GM12878 (cell line): ENCODE results near the gene RMI2. TPM values are rescaled to one million over a fixed set of nuclear protein-coding genes. Genes with fewer than 3 reads are reported as not detected.
A peak's percentile ranks its signal among the peaks of the same experiment; 100 is the strongest.

Source experiments
- ATF7 ChIP-seq: fragments of 450-650 bp; IDR thresholded peaks from 2 replicates; pipeline ENCODE4 v1.6.1; 2016; ENCODE audit warnings: low read depth, mild to moderate bottlenecking
- BHLHE40 ChIP-seq, 2 experiments: fragments of 450-650 bp in 1 of 2; IDR thresholded peaks; 2 replicates each; pipeline ENCODE4 v1.6.1; 2011 to 2017; ENCODE audit warnings: low read depth in 2 of 2, borderline replicate concordance in 1 of 2, improper control_type of control experiment in 1 of 2, low read length in 1 of 2, mild to moderate bottlenecking in 1 of 2
- CBX5 ChIP-seq: sonication (generic); IDR thresholded peaks from 2 replicates; pipeline ENCODE4 v1.6.1; 2016; ENCODE audit warnings: low read depth, moderate library complexity, mild to moderate bottlenecking, inconsistent platforms
- CEBPB ChIP-seq, 2 experiments: fragments of 150-350 bp in 1 of 2; IDR thresholded peaks; 2 replicates each; pipeline ENCODE4 v1.6.1; 2012 to 2014; ENCODE audit warnings: low read depth in 2 of 2, low read length in 2 of 2, borderline replicate concordance in 1 of 2, inconsistent platforms in 1 of 2
- EED ChIP-seq: sonication (generic); IDR thresholded peaks from 2 replicates; pipeline ENCODE4 v1.6.1; 2016; ENCODE audit warnings: antibody characterized with exemption, low read depth
- EZH2 ChIP-seq: IDR thresholded peaks from 2 replicates; pipeline ENCODE4 v1.6.1; 2012; ENCODE audit warnings: low read depth, mild to moderate bottlenecking, control low read depth, inconsistent platforms, low read length, borderline replicate concordance; ENCODE audit not compliant: control insufficient read depth
- GATAD2B ChIP-seq: fragments of 450-650 bp; conservative IDR thresholded peaks from 2 replicates; pipeline ENCODE4 v1.6.1; 2017; ENCODE audit warnings: low read depth, mild to moderate bottlenecking, moderate library complexity
- IKZF2 ChIP-seq, 2 experiments: fragments of 450-650 bp; IDR thresholded peaks; 2 replicates each; pipeline ENCODE4 v1.6.1; 2017; ENCODE audit warnings: mild to moderate bottlenecking in 2 of 2, moderate library complexity in 2 of 2
- NRF1 ChIP-seq: conservative IDR thresholded peaks from 2 replicates; pipeline ENCODE4 v1.6.1; 2011; ENCODE audit warnings: mild to moderate bottlenecking, low read depth, low read length, improper control_type of control experiment
- POLR2A ChIP-seq: IDR thresholded peaks from 2 replicates; pipeline ENCODE4 v1.6.1; 2011; ENCODE audit warnings: low read depth, mild to moderate bottlenecking, low read length
- RCOR1 ChIP-seq: conservative IDR thresholded peaks from 2 replicates; pipeline ENCODE4 v1.6.1; 2012; ENCODE audit warnings: low read depth, low read length, improper control_type of control experiment
- RFX5 ChIP-seq: IDR thresholded peaks from 2 replicates; pipeline ENCODE4 v1.6.1; 2011; ENCODE audit warnings: low read depth, low read length, improper control_type of control experiment
- STAT3 ChIP-seq: IDR thresholded peaks from 2 replicates; pipeline ENCODE4 v1.6.1; 2011; ENCODE audit warnings: low read depth, low read length, improper control_type of control experiment
- TARDBP ChIP-seq: IDR thresholded peaks from 2 replicates; pipeline ENCODE4 v1.6.1; 2016; ENCODE audit warnings: borderline replicate concordance
- TCF12 ChIP-seq: IDR thresholded peaks from 2 replicates; pipeline ENCODE4 v1.6.1; 2011; ENCODE audit warnings: low read depth, mild to moderate bottlenecking, low read length
- YBX1 ChIP-seq: fragments of 450-650 bp; IDR thresholded peaks from 2 replicates; pipeline ENCODE4 v1.6.1; 2016; ENCODE audit warnings: antibody characterized with exemption
- ZNF384 ChIP-seq: IDR thresholded peaks from 2 replicates; pipeline ENCODE4 v1.6.1; 2012; ENCODE audit warnings: low read depth, mild to moderate bottlenecking, low read length, improper control_type of control experiment, borderline replicate concordance
- ZZZ3 ChIP-seq: IDR thresholded peaks from 2 replicates; pipeline ENCODE4 v1.6.1; 2011; ENCODE audit warnings: low read depth; ENCODE audit not compliant: control insufficient read depth, insufficient read length
- polyA plus RNA-seq, 11 experiments: library from polyadenylated mRNA; depleted of rRNA in 4 of 11; unstranded in 6 of 11; stranded (reverse) in 5 of 11; fragments of >200 nt; fragmentation: Nextera tagmentation in 4 of 11; fragmentation: Illumina TruSeq in 1 of 11; extraction: Ambion mirVana in 4 of 11; extraction: Trizol in 1 of 11; gene quantifications; 1 replicate in 1 of 11; 2 replicates in 10 of 11; pipeline versions ENCODE4 v1.2.1 to v1.2.3, GENCODE V29; 2011 to 2016; ENCODE audit warnings: inconsistent platforms in 2 of 11, missing spikeins in 2 of 11, low read depth in 1 of 11
- total RNA-seq, 4 experiments: library from RNA; depleted of rRNA in 3 of 4; stranded (reverse); fragments of >200 nt in 3 of 4; fragmentation: Illumina TruSeq in 1 of 4; extraction: Trizol in 1 of 4; gene quantifications; 2 replicates each; pipeline versions ENCODE4 v1.2.1 to v1.2.3, GENCODE V29; 2013 to 2021
- TF ChIP-seq, protein P1 (sequence below): fragments of 150-350 bp; IDR thresholded peaks from 2 replicates; pipeline ENCODE4 v1.6.1; 2016; ENCODE audit warnings: low read depth, low read length
- TF ChIP-seq, protein P2 (sequence below): fragments of 450-650 bp; IDR thresholded peaks from 2 replicates; pipeline ENCODE4 v1.6.1; 2017; ENCODE audit warnings: mild to moderate bottlenecking
- TF ChIP-seq, protein P3 (sequence below): IDR thresholded peaks from 2 replicates; pipeline ENCODE4 v1.6.1; 2012; ENCODE audit warnings: low read depth, low read length, improper control_type of control experiment
- TF ChIP-seq, protein P4 (sequence below): fragments of 450-650 bp; formaldehyde crosslinking; IDR thresholded peaks from 2 replicates; pipeline ENCODE4 v1.4.0; 2022; ENCODE audit warnings: mild to moderate bottlenecking, moderate library complexity

RMI2 gene
- total and polyA plus RNA-seq, 10 of the 15 experiments (the other 5 are each of a cell fraction or from before 2014, with no cell fraction given): 9.6 to 68.8 (median 32.1) TPM

DNA sequence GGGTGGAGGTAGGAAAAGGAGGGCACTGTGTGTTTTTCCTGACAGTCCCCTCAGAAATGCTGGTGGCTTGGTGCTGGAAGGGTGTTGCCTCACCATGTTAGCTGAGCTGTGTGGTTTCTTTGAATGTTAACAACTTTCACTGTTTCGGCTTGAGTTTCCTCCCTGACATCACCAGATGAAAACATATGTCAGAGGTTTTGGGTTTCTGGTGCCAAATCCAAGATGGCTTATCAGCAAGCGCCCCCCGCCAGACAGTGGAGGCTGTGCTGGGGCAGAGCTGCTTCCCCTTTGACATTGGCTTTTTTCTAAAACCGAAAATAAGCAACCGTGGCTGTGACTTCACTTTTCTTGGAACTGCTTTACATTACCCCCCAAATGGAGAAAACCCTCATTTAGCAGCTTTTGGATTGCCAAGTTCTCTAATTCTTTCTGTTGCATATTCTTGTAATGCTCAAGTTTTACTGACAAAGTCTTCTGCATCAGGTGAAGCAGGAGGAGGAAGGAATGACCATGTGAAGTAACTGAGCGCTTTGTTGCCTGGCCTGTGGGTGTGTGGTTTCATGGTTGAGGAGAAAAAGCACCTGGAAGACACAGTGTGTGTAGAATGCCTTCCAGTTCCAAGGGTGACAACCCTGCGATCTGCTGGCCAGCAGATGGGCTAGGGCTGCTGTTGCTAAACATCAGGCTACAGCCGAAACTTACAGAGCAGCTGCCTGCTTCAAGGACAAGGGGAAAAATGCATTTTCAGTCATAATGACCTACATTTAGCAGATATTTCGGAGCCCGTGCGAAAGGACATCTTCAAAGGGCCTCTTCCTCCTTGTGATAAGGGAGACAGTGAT, 9.7 kb downstream of the RMI2 start (continued):
- TF ChIP-seq, protein P1, sequence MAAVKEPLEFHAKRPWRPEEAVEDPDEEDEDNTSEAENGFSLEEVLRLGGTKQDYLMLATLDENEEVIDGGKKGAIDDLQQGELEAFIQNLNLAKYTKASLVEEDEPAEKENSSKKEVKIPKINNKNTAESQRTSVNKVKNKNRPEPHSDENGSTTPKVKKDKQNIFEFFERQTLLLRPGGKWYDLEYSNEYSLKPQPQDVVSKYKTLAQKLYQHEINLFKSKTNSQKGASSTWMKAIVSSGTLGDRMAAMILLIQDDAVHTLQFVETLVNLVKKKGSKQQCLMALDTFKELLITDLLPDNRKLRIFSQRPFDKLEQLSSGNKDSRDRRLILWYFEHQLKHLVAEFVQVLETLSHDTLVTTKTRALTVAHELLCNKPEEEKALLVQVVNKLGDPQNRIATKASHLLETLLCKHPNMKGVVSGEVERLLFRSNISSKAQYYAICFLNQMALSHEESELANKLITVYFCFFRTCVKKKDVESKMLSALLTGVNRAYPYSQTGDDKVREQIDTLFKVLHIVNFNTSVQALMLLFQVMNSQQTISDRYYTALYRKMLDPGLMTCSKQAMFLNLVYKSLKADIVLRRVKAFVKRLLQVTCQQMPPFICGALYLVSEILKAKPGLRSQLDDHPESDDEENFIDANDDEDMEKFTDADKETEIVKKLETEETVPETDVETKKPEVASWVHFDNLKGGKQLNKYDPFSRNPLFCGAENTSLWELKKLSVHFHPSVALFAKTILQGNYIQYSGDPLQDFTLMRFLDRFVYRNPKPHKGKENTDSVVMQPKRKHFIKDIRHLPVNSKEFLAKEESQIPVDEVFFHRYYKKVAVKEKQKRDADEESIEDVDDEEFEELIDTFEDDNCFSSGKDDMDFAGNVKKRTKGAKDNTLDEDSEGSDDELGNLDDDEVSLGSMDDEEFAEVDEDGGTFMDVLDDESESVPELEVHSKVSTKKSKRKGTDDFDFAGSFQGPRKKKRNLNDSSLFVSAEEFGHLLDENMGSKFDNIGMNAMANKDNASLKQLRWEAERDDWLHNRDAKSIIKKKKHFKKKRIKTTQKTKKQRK: no peak
- TF ChIP-seq BHLHE40 (IDR thresholded peaks at IDR 0.05; ENCODE audit: borderline replicate concordance in 1 of 2, low read depth in 2 of 2, low read length in 1 of 2) (peak; percentile 56; a peak in 3 of 4 replicates), ZZZ3 (no peak), EZH2 (no peak), IKZF2 (IDR thresholded peaks at IDR 0.05) (peak; percentile 83 to 85), YBX1 (no peak), GATAD2B (no peak; the same call in 1 of the 2 replicates), ZNF384 (peak; percentile 31; the same call in 1 of the 2 replicates), ATF7 (peak; percentile 97), TARDBP (0 out of 2 replicates have a peak, but pooled peaks have one; percentile 41), TCF12 (peak; percentile 93), RFX5 (no peak), NRF1 (no peak), EED (peak; percentile 88), CEBPB (IDR thresholded peaks at IDR 0.05; ENCODE audit: borderline replicate concordance in 1 of 2, low read depth in 2 of 2, low read length in 2 of 2) (0 out of 4 replicates have a peak, but pooled peaks of 1 of the 2 experiments have one; percentile 45), STAT3 (no peak; the same call in 1 of the 2 replicates), CBX5 (no peak), POLR2A (peak; percentile 46), RCOR1 (no peak)
- TF ChIP-seq, protein P2, sequence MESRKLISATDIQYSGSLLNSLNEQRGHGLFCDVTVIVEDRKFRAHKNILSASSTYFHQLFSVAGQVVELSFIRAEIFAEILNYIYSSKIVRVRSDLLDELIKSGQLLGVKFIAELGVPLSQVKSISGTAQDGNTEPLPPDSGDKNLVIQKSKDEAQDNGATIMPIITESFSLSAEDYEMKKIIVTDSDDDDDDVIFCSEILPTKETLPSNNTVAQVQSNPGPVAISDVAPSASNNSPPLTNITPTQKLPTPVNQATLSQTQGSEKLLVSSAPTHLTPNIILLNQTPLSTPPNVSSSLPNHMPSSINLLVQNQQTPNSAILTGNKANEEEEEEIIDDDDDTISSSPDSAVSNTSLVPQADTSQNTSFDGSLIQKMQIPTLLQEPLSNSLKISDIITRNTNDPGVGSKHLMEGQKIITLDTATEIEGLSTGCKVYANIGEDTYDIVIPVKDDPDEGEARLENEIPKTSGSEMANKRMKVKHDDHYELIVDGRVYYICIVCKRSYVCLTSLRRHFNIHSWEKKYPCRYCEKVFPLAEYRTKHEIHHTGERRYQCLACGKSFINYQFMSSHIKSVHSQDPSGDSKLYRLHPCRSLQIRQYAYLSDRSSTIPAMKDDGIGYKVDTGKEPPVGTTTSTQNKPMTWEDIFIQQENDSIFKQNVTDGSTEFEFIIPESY: no peak
- TF ChIP-seq, protein P3, sequence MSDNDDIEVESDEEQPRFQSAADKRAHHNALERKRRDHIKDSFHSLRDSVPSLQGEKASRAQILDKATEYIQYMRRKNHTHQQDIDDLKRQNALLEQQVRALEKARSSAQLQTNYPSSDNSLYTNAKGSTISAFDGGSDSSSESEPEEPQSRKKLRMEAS: no peak
- TF ChIP-seq, protein P4, sequence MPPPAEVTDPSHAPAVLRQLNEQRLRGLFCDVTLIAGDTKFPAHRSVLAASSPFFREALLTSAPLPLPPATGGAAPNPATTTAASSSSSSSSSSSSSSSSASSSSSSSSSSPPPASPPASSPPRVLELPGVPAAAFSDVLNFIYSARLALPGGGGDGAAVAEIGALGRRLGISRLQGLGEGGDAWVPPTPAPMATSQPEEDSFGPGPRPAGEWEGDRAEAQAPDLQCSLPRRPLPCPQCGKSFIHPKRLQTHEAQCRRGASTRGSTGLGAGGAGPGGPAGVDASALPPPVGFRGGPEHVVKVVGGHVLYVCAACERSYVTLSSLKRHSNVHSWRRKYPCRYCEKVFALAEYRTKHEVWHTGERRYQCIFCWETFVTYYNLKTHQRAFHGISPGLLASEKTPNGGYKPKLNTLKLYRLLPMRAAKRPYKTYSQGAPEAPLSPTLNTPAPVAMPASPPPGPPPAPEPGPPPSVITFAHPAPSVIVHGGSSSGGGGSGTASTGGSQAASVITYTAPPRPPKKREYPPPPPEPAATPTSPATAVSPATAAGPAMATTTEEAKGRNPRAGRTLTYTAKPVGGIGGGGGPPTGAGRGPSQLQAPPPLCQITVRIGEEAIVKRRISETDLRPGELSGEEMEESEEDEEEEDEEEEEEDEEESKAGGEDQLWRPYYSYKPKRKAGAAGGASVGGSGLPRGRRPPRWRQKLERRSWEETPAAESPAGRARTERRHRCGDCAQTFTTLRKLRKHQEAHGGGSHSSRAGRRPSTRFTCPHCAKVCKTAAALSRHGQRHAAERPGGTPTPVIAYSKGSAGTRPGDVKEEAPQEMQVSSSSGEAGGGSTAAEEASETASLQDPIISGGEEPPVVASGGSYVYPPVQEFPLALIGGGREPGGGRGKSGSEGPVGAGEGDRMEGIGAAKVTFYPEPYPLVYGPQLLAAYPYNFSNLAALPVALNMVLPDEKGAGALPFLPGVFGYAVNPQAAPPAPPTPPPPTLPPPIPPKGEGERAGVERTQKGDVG: no peak
